GM13976 (cell line): Measurements from ENCODE around the gene CRB1.
A peak's percentile ranks its signal among the peaks of the same experiment; 100 is the strongest.
"Not testable (repeated sequence)": the region's sequence is repeated elsewhere in the genome, so short reads cannot be mapped to it uniquely, and the experiment has no call there.

Experiments used
- DNase-seq: peaks from one replicate; pipeline ENCODE4 v3.0.0; 2012; ENCODE audit warnings: low spot score
- CTCF ChIP-seq: IDR thresholded peaks from 2 replicates; pipeline ENCODE4 v1.5.1; 2012; ENCODE audit warnings: borderline replicate concordance, mild to moderate bottlenecking; ENCODE audit not compliant: insufficient read depth; ENCODE audit errors: extremely low read depth, missing control alignments, control extremely low read depth
- in situ Hi-C: fragments of 300-500 bp; cut with MboI; formaldehyde crosslinking; loops from one replicate; pipeline ENCODE4 v1.12.0; 2022; ENCODE audit warnings: low sequenced_read_pairs, mixed read lengths, inconsistent platforms; ENCODE audit not compliant: unreplicated experiment

Gene CRB1

GRCh38 chr1:197397895-197398294 lies 129.8 kb downstream of the CRB1 start:
- no peak for DNase-seq
- in situ Hi-C loops = no loop called here
- no peak for TF ChIP-seq CTCF

- in situ Hi-C loops = no loop called here
- peak; percentile 27 for DNase-seq
Measured at GRCh38 chr1:197399755-197400521, 131.9 kb downstream of the CRB1 start.

GRCh38 chr1:197400522-197400902 lies 132.5 kb downstream of the CRB1 start:
- TF ChIP-seq CTCF = no peak
- in situ Hi-C loops = no loop called here
- DNase-seq = no peak

More at GRCh38 chr1:197399755-197400521, 131.9 kb downstream of the CRB1 start:
- TF ChIP-seq CTCF = peak; percentile 67

GRCh38 chr1:197402189-197402588 lies 134.1 kb downstream of the CRB1 start:
- TF ChIP-seq CTCF = no peak
- DNase-seq = no peak
- in situ Hi-C loops = no loop called here

- DNase-seq, in situ Hi-C loops: not testable (repeated sequence)
Measured at GRCh38 chr1:197404774-197405173, 136.7 kb downstream of the CRB1 start.

GRCh38 chr1:197405614-197406013 lies 137.6 kb downstream of the CRB1 start:
- in situ Hi-C loops, DNase-seq: not testable (repeated sequence)

GRCh38 chr1:197413564-197413963 lies 145.5 kb downstream of the CRB1 start:
- in situ Hi-C loops = no loop called here
- DNase-seq = no peak
- no peak for TF ChIP-seq CTCF

- no peak for TF ChIP-seq CTCF
- in situ Hi-C loops = no loop called here
- DNase-seq = no peak
Measured at GRCh38 chr1:197415221-197415620, 147.2 kb downstream of the CRB1 start.
